Hematopoietic multipotent progenitor cell (in vitro differentiated cells): ENCODE measurements around the gene ACAP3. TPM values are rescaled to one million over a fixed set of nuclear protein-coding genes. Genes with fewer than 3 reads are reported as not detected.
A peak's percentile ranks its signal among the peaks of the same experiment; 100 is the strongest.

ENCODE experiments used
- DNase-seq, 3 donors: peaks; one replicate each; pipeline ENCODE4 v3.0.0-alpha.2; 2011 to 2015; ENCODE audit warnings: low read depth in 2 of 3, low spot score in 2 of 3
- total RNA-seq: library from RNA; depleted of rRNA; stranded (reverse); fragments of >200 nt; gene quantifications from one replicate; pipeline ENCODE4 v1.2.3, GENCODE V29; 2012

Gene ACAP3
- total RNA-seq, 1 donor: 41.2 TPM

DNA sequence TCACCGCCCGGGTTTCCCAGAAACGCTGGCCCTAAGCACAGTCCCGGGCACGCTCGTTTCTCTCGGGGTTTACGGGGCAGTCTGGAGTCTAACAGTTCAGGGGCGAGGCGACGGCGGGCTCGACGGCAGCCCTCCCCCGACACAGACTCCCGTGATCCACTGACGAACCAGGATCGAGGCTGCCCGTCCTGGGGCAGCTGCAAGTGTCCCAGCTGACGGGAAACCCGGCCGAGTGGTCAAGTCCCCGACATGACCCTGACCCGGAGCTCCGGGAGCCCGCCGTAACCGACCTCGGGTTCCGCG, 34.6 kb downstream of the ACAP3 start:
- no peak for DNase-seq

DNA sequence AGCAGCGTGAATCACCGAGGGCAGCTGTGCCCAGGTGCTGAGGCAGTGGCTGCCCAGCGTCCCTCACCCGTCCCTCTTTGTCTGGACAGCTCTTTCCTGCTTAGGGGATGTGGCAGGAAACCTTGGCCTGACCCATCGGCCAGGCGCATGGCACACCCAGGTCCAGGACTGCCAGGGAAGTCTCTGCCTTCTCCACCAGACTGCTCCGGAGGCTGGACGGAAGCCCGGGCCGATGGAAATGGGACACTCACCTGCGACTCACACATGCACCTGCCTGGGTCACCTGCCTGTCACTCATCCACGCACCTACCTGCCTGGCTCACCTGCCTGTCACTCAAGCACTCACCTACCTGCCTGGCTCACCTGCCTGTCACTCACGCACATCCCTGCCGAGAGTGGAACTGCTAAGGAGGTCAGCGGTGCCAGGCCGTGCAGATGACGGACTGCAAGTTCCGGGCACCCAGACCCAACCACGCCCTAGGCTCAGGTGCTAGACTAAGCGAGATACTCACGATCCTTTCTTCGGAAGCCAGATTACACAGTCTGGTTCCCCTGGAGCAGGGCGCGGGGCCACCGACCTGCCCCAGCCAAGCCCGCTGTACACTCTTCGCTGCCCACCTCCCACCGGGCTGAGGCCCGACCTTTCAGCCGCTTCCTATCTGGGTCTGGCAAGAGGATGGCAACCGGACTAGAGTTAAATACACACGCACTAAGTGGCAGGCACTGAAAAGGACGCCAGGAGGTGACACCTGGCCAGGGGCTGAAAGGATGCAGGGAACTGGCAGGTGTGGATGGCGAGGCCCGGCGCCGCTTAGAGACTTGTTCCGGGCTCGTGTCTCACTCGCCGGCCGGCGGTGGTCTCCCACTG, 35.2 kb downstream of the ACAP3 start:
- DNase-seq: peak in 1 of 3 donors; percentile 13

DNA sequence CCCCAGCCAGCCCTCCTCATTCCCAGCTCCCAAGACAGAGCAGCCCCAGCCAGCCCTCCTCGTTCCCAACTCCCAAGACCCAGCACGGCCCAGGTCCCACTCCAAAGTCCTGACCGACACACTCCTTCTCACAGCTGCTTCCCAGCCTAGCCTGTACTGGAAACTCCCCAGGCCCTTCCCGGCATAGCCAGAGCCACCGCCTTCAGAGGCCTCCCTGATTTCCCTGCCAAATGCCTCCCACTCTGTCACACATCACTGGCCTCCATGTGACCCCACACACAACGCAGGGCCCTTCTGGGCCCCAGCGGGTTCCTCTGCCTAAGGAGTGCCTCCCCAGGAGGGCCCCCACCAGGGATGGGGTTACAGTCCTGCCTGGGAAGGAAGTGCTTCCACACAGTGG, 36.9 kb downstream of the ACAP3 start:
- DNase-seq: no peak

DNA sequence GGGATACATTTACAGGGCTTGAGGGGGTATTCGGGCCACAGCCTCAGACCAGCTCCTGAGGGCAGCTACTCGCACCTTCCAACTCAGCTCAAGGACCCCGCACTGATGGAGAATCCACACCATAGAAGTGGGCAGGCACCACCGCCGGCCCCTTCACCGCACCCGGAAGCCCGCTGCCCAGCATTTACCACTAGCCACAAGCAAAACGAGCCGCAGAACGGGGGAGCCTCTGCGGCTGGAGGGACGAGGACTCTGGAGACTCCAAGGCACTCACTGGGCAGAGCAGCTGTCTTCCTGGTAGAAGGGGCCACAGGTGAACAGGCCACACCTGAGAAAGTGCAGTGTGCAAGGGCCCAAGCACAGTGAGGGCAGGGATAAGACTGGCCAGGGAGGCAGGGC, 39.4 kb downstream of the ACAP3 start:
- DNase-seq: no peak

DNA sequence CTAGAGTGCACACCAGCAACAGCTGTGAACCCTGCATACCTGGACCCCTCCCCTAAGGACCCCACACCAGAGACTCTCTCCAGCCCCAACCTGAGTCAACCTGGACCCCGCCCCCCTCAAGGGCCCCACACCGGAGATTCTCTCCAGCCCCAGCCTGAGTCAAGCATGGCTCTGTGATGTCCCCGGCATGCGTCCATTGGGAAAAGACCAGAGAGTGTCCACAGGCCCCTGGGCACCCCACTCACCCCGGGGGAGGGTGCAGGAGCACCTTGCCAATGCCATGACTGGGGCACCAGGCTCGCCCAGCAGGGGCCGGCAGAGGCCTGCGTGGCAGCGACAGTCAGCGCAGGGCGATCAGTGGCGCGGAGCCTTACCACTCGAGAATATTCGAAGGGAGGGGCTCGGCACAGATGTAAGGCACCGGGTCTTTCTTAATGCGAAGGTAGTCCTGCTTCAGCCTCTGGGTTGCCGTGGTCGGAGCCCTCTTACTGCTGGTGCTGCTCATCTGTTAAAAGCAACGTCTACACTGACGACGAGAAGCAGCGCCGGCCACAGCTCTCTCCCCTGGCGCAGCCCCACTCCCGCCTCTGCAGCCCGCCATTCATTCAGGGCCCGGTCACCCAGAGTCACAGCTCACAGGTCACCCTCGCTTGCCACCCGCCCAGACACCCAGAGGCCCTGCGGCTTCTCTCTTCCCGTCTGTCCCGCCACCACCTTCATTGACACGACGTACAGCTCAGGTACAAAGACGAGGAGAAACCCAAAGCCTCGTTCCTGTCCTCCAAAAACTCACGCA, 40.0 kb downstream of the ACAP3 start:
- DNase-seq: no peak

DNA sequence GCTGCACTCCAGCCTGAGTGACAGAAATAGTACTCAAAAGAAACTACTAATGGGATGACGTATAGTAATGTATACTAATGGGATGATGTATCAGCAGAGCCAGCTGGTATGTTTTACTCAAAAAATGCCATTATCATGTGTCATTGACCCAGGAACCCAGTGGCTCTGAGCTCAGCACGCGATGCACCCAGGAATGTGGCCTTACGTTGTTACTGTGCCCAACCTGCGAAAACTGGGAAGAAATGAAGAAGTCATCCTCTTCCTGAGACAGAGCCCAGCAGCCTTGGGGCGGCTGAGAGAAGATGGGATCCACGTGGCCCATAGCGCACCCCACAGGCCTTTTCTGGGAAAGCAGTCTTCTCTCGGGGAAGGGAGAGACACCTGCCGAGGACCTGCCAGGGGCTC, 42.9 kb downstream of the ACAP3 start:
- DNase-seq: no peak

DNA sequence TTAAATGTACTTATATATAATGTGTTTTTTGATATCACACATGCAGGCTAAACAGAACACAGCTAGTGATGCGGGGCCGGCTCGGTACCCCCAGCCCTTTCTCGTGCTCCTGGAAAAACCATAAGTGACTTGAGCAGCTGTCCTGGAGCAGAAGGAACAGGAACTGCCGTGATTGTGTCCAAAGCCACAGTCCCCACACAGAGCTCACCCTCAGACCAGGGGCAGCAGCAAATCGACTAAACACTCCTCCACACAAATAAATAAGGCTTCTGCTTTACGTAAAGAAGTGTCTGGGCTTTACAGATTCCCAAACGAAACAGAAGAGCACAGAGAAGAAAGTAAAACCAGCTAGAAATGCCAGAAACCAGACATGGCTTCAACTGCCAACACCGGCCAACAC, 43.7 kb downstream of the ACAP3 start:
- no peak for DNase-seq

DNA sequence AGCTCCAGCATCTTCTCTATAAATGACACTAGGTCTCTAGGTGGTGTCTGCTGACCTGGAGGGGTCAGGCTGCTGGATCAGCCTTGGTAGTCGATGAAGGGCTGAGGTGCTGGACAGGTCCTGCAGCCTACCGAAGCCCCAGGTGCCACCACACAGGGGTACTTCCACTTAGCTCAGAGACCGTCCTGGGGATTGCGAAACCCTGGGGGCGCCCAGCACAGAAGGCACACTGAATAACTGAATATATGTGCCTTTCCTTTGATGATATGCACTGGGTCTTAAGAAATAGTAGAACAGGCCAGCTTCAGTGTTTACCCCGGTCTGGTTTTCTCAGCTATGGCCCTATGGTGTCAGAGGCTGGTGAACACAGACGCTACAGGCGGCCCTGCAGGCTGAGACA, 45.0 kb downstream of the ACAP3 start:
- DNase-seq: no peak

DNA sequence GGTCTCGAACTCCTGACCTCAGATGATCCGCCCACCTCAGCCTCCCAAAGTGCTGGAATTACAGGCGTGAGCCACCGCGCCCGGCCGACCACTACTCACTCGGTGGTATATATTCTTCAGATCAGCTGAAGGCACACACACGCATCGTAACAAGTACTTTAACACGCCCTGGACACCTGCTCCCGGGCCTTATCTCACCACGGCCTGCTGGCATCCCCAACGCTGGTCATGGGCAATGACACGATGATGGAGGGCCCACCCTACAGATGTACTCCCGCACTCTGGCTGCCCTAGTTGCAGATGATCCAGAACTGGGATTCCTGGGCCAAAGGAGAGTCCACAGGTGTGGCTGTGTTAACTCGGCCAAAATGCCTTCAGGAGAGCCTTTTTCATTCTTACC, 45.7 kb downstream of the ACAP3 start:
- no peak for DNase-seq

DNA sequence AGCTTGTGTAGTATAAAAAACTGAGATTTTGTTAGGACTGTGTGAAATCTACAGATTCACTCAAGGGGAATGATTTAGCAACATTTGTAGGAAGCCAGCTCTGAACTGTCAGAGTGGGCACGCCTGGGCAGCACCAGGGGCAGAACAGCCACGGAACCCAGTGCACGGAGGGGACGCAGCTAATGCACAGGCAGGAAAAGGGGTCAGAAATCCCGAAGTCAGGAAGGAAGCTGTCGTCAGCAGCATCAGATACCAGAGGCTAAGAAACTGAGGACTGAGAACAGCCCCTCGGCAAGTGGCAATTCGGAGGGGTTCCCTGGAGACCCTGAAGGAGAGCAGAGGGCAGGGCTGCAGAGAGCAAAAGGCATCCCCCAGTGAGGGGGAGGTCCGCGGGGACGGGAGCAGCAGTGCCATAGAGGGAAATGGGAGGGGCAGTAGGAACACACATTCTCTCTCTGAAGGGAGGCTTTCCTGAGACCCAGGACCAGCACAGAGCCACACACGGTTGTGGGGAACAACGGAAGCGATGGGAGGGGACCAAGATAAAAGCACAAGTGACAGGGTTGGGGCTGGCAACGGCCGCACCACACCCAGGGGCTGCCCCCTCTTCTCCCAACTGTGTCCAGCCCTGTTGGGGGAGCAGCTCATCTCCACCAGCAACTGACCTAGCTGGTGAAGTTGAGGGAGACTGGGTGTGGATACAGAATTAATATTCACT, 46.7 kb downstream of the ACAP3 start:
- DNase-seq: no peak

DNA sequence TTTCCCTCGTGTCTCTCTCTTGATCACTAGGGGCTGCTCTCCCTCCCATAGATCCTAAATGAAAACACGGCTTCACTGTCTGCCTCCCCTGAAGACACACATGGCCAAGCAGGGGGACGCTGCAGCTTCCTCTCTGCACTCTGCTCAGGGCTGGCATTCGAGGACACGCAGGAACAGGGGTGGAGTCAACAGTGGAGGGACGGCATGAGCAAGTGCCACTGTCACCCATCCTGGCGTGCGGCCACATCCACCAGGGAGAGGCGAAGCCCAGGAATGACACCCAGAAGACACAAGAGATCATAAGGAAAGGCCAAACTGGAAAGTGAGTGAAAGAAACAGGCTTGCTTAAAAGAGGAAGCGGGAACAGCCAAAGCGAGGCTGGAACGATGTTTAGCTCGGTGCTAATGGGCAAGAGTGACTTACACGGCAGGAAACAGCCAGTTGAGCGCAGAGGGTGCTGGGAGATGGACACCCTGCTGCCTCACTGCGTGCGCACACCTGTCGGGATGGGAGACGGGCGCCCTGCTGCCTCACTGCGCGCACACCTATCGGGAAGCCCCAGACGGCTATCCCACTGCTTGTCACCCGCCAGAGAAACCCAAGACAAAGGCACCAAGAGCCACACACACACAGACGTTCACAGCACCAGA, 47.7 kb downstream of the ACAP3 start:
- no peak for DNase-seq

DNA sequence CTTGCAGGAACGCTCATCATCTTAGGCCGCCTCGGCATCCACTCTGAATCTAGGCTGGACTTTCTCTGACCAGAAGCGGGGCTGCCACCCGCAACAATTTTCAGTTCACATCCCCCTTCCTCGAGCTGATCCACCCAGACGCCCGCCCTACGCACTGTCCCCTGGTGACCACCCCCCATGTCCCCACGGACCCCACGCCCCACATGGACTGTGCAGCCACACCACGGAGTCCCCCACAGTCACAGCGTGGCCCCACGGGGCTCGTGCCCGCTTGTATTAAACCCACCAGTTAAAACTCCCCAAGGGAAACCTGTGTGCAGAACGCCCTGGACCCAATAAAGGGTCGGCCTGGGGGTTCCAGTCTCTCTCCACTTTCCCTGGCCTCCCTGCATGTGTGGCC, 48.2 kb downstream of the ACAP3 start:
- no peak for DNase-seq

DNA sequence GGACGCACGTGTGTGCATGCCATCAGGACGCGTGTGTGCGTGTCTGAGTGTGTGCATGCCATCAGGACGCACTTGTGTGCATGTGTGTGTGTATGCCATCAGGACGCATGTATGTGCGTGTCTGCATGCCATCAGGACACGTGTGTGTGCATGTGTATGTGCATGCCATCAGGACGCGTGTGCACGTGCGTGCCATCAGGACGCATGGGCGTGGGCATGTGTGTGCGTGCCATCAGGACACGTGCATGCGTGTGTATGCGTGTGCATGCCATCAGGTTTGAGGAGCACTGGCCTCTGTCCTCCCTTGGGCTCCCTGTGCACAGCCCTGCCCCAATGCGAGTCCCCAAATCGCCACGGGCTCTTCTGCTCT, 48.6 kb downstream of the ACAP3 start:
- no peak for DNase-seq

DNA sequence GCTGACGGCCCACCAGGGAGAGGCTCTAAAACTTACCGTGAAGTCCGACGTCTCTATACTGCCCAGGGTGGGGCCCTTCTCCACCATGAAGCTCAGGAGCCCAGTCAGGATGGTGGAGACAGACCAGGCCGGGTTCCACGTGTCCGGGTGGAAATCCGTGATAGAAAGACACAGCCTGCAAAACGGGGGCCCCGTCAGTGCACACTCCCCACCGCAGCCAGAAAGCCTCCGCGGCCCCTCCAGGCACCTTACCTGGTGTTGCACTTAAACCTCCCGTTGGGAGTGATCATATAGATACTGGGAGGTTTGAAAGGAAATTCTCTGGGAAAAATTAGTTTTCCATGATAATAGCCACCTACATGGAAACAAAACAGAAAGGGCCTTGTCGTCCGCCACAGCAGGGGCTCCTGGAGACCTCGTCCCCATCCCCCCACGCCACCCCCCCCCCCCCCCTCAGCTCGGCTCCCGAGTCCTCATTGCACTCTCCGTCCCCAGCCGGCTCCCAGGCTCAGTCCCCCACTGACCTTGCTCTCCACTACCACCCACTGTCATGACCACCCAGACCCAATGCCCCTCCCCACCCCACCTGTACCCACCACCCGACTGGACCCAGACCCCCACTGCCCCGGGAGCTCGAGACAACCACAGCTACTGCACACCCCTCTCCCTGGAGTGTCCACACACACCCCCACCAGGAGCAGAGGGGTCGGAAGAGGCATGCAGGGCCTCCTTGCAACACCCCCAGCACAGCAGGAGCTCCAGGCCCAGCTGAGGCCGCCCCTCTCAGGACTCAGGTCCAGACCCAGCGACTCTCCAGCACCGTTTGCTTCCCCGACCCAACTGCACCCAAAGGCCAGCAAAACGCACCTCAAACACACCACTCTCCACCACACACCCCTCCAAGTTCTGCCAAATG, 50.5 kb downstream of the ACAP3 start:
- no peak for DNase-seq

DNA sequence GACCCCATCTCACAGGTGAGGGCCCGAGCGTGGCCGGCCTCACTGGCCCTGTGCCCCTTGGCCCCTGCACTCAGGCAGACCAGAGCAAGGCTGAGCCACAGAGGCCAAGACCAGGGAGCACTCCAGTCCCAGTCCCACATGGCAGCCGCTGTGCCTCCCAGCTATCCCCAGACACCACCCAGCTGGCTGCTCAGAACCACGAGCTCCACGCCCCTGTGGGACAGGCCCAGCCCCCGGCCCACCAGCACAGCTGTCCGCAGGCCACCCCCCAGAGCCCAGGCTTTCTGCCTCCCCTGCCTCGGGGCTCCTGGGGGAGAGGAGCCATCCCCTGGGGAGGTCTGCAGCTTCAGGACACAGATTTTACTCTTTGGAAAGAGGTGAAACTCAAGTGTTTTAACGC, 52.1 kb downstream of the ACAP3 start:
- DNase-seq: no peak

DNA sequence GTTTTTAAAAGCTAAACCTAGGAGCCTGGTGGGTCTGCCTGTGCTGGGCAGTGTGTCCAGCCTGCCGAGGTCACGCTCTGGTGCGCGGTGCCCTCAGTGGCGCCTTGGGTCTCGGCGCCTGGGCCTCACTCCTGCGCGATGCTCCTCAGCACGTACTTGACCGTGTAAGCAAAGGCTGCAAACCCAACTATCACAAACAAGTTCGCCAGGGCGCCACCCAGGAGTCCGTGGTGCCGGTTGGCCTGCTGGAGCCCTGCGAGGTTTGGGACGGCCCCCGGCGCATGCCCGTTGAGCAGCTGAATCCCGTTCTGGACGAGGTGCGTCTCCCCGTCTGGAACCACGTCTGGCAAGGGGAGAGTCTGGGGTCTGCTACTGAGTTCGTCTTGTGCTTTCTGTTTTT, 52.7 kb downstream of the ACAP3 start:
- DNase-seq: no peak

DNA sequence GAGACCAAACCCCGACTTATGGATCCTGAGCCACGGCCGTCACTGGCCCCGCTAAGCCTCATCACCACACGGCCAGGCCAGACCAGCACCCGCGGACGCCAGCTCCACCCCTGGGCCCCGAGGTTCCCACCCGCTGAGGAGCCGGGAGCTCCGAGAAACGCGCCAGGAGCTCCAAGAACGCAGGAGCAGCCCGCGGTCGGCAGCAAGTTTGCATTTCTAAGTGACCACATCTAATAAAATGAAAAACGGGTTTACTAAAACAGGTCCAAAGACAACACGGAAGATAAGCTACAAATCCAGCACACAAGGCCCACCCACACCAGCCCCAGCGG, 53.1 kb downstream of the ACAP3 start:
- DNase-seq: no peak

DNA sequence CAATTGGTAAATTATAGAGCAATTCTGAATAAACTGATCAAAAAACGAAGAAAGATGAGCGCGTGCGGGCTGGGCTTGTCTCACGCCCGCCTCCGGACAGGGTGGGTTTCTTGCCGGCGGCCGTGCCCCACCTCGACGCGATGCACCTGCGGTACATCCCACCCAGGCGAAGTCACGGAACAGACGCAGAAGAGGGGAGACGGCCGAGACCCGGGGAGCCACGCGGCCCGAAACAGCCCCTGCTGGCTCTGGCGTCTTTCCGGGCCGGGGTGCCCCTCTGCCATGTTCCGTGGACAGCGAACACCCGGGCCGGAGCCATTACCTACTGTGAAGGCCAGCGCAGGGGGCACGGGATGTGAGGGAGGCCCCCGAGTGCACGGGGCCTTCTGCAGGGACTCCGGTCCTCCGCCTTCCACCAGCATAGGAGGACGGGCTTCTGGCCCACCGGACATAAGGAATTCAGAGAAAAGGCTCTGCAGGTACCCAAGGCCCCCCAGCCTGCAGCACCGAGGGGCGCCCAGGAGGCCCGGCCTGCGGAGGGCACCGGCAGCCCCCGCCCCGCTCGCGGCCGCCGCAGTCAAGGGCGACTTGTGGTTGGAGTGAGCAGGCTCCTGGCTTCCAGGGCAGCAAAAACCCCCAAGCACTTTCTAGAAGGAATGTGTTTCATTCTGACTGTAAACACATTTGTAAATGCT, 53.6 kb downstream of the ACAP3 start:
- no peak for DNase-seq

DNA sequence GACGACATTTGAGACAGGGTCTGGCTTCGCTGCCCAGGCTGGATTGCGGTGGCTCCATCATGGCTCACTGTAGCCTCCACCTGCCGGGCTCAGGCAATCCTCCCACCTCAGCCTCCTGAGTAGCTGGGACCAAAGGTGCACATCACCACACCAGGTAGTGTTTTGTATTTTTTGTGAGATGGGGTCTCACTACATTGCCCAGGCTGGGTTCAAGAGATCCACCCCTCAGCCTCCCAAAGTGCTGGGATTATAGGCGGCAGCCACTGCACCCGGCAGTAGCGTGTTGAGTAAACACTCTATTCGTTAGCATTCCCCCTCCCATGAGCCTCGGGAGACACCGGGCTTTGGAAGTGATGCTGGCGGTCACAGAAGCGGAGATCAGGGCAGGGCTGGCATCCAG, 54.4 kb downstream of the ACAP3 start:
- DNase-seq: no peak
